K562 (cell line): Measurements from ENCODE around the gene LAMTOR4. TPM values are rescaled to one million over a fixed set of nuclear protein-coding genes. Genes with fewer than 3 reads are reported as not detected.
A peak's percentile ranks its signal among the peaks of the same experiment; 100 is the strongest.

Experiments
- AFF4 ChIP-seq: sonication (generic); formaldehyde crosslinking; IDR thresholded peaks from 2 replicates; pipeline ENCODE4 v1.8.0; 2023; ENCODE audit warnings: mild to moderate bottlenecking, missing genetic modification reagents
- ARNT ChIP-seq, 2 experiments: fragments of 450-650 bp; IDR thresholded peaks; 2 replicates each; pipeline ENCODE4 v1.6.1; 2016; ENCODE audit warnings: mild to moderate bottlenecking in 1 of 2
- CCNT2 ChIP-seq: IDR thresholded peaks from 2 replicates; pipeline ENCODE4 v1.6.1; 2011; ENCODE audit warnings: borderline replicate concordance, low read depth, mild to moderate bottlenecking, moderate library complexity, mixed read lengths, low read length; ENCODE audit not compliant: insufficient read length; ENCODE audit errors: extremely low read depth
- CTCF ChIP-seq, 3 experiments: IDR thresholded peaks in 2 of 3; conservative IDR thresholded peaks in 1 of 3; 2 replicates each; pipeline ENCODE4 v1.5.1; 2011 to 2012; ENCODE audit warnings: low read length in 3 of 3, mild to moderate bottlenecking in 3 of 3, control low read depth in 2 of 3, improper control_type of control experiment in 1 of 3, inconsistent platforms in 1 of 3, low read depth in 1 of 3, mixed read lengths in 1 of 3, moderate library complexity in 1 of 3; ENCODE audit not compliant: insufficient read depth in 2 of 3
- E2F8 ChIP-seq: fragments of 450-650 bp; IDR thresholded peaks from 2 replicates; pipeline ENCODE4 v1.7.1; 2018; ENCODE audit warnings: mild to moderate bottlenecking, low read depth; ENCODE audit not compliant: partially characterized antibody
- ELF2 ChIP-seq: fragments of 250-450 bp; sonication (Bioruptor Pico); IDR thresholded peaks from 2 replicates; pipeline ENCODE4 v1.5.0; 2021; ENCODE audit warnings: mild to moderate bottlenecking
- FOXO4 ChIP-seq: fragments of 450-650 bp; formaldehyde crosslinking; IDR thresholded peaks from 2 replicates; pipeline ENCODE4 v1.4.0; 2020; ENCODE audit warnings: mild to moderate bottlenecking, moderate library complexity
- GABPA ChIP-seq: fragments of 200-800 bp; sonication (Bioruptor generic); conservative IDR thresholded peaks from 2 replicates; pipeline ENCODE4 v1.6.1; 2016; ENCODE audit warnings: low read depth, missing genetic modification characterization, missing compliant biosample characterization
- JUND ChIP-seq, 2 experiments: IDR thresholded peaks; 2 replicates in 1 of 2; 3 replicates in 1 of 2; pipeline ENCODE4 v1.6.1; 2011; ENCODE audit warnings: borderline replicate concordance in 2 of 2, low read depth in 2 of 2, low read length in 2 of 2, improper control_type of control experiment in 1 of 2, missing biosample characterization in 1 of 2, missing genetic modification characterization in 1 of 2, missing genetic modification reagents in 1 of 2
- MAZ ChIP-seq, 2 experiments: fragments of 450-650 bp in 1 of 2; sonication (generic) in 1 of 2; formaldehyde crosslinking; IDR thresholded peaks in 1 of 2; conservative IDR thresholded peaks in 1 of 2; 2 replicates each; pipeline versions ENCODE4 v1.4.0 to v1.5.0; 2020; ENCODE audit warnings: mild to moderate bottlenecking in 1 of 2, missing genetic modification reagents in 1 of 2
- MNT ChIP-seq, 2 experiments: fragments of 450-650 bp; conservative IDR thresholded peaks; 2 replicates each; pipeline ENCODE4 v1.6.1; 2017; ENCODE audit warnings: mild to moderate bottlenecking in 2 of 2, moderate library complexity in 2 of 2
- NCOR1 ChIP-seq: fragments of 450-650 bp; IDR thresholded peaks from 2 replicates; pipeline ENCODE4 v1.6.1; 2016; ENCODE audit warnings: mild to moderate bottlenecking, moderate library complexity
- NR2C2 ChIP-seq, 2 experiments: fragments of 200-800 bp in 1 of 2; sonication (Bioruptor generic) in 1 of 2; sonication (generic) in 1 of 2; formaldehyde crosslinking in 1 of 2; IDR thresholded peaks; 2 replicates each; pipeline versions ENCODE4 v1.6.1 to v1.8.0; 2016 to 2022; ENCODE audit warnings: mild to moderate bottlenecking in 1 of 2, missing compliant biosample characterization in 1 of 2, missing genetic modification characterization in 1 of 2, missing genetic modification reagents in 1 of 2
- polyA plus RNA-seq, 8 experiments: library from polyadenylated mRNA; depleted of rRNA in 4 of 8; stranded (reverse) in 5 of 8; unstranded in 3 of 8; fragments of >200 nt; fragmentation: Nextera tagmentation in 2 of 8; fragmentation: Illumina TruSeq in 1 of 8; extraction: Ambion mirVana in 2 of 8; extraction: Trizol in 1 of 8; gene quantifications; 2 replicates each; pipeline versions ENCODE4 v1.2.1 to v1.2.3, GENCODE V29; 2011 to 2014; ENCODE audit warnings: inconsistent platforms in 1 of 8, missing spikeins in 1 of 8
- total RNA-seq, 7 experiments: library from RNA; depleted of rRNA in 6 of 7; stranded (reverse); fragments of >200 nt in 6 of 7; fragmentation: Illumina TruSeq in 2 of 7; extraction: Trizol in 2 of 7; gene quantifications; 2 replicates each; pipeline versions ENCODE4 v1.2.1 to v1.2.3, GENCODE V29; 2011 to 2021; ENCODE audit warnings: low replicate concordance in 1 of 7

Gene LAMTOR4
- total and polyA plus RNA-seq, 9 of the 15 experiments (the other 6 are each of a cell fraction or from before 2014, with no cell fraction given): 79.6 to 314 (median 195) TPM

GRCh38 chr7:100152404-100152803 is 3.7 kb downstream of the LAMTOR4 start (continued):
- TF ChIP-seq JUND (IDR thresholded peaks at IDR 0.05; ENCODE audit: borderline replicate concordance, low read depth, low read length) (0 out of 2 replicates have a peak, but pooled peaks have one; percentile 24), JUND (tag; IDR thresholded peaks at IDR 0.05; ENCODE audit: borderline replicate concordance, low read depth, low read length) (peak; percentile 35; the same call in 1 of the 3 replicates), CCNT2 (no peak), GABPA (tag) (no peak), NR2C2 (CRISPR knock-in tag; IDR thresholded peaks at IDR 0.05) (no peak), NR2C2 (tag; IDR thresholded peaks at IDR 0.05) (no peak; the same call in 1 of the 2 replicates), ELF2 (CRISPR knock-in tag) (0 out of 2 replicates have a peak, but pooled peaks have one; percentile 5), FOXO4 (no peak), AFF4 (CRISPR knock-in tag) (no peak), MAZ (CRISPR knock-in tag; conservative IDR thresholded peaks at IDR 0.05 in 1 of 2, IDR thresholded peaks at IDR 0.05 in 1 of 2) (0 out of 4 replicates have a peak, but pooled peaks of 1 of the 2 experiments have one; percentile 7), MNT (conservative IDR thresholded peaks at IDR 0.05) (0 out of 4 replicates have a peak, but pooled peaks of 1 of the 2 experiments have one; percentile 19), NCOR1 (no peak), E2F8 (peak; percentile 16), ARNT (IDR thresholded peaks at IDR 0.05) (no peak), CTCF (IDR thresholded peaks at IDR 0.05 in 2 of 3, conservative IDR thresholded peaks at IDR 0.05 in 1 of 3; ENCODE audit: insufficient read depth in 2 of 3, low read depth in 1 of 3, low read length in 3 of 3) (peak in 1 of 3 experiments; percentile 37; a peak in 2 of 6 replicates)
